GM19238 (cell line): ENCODE results near the gene TENM3.
"Not testable (repeated sequence)": the region's sequence is repeated elsewhere in the genome, so short reads cannot be mapped to it uniquely, and the experiment has no call there.

Source experiments
- DNase-seq: peaks from one replicate; pipeline ENCODE4 v3.0.0; 2011; ENCODE audit warnings: low spot score; ENCODE audit not compliant: insufficient read length

Gene TENM3

GRCh38 chr4:182227611-182228010 lies 15.6 kb upstream of the TENM3 start:
- DNase-seq: no peak

- DNase-seq: no peak
Observed at GRCh38 chr4:182228991-182229577, 14.1 kb upstream of the TENM3 start.

GRCh38 chr4:182230256-182230655 lies 12.9 kb upstream of the TENM3 start:
- no peak for DNase-seq

- no peak for DNase-seq
Observed at GRCh38 chr4:182231080-182231479, 12.1 kb upstream of the TENM3 start.

- no peak for DNase-seq
Observed at GRCh38 chr4:182231496-182231895, 11.7 kb upstream of the TENM3 start.

- no peak for DNase-seq
Observed at GRCh38 chr4:182233310-182234090, 9.7 kb upstream of the TENM3 start.

GRCh38 chr4:182235021-182235795 lies 8.0 kb upstream of the TENM3 start:
- DNase-seq: no peak

GRCh38 chr4:182236186-182236585 lies 7.0 kb upstream of the TENM3 start:
- no peak for DNase-seq

- DNase-seq: not testable (repeated sequence)
Observed at GRCh38 chr4:182237010-182237409, 6.2 kb upstream of the TENM3 start.

- no peak for DNase-seq
Observed at GRCh38 chr4:182238355-182238931, 4.8 kb upstream of the TENM3 start.

- no peak for DNase-seq
Observed at GRCh38 chr4:182240161-182241130, 2.8 kb upstream of the TENM3 start.

- not testable (repeated sequence) for DNase-seq
Observed at GRCh38 chr4:182242260-182242659, 942 bp upstream of the TENM3 start.

- no peak for DNase-seq
Observed at GRCh38 chr4:182242787-182243186, 415 bp upstream of the TENM3 start.

- DNase-seq: no peak
Observed at GRCh38 chr4:182245041-182245440, 1.8 kb downstream of the TENM3 start.

GRCh38 chr4:182245541-182246215 lies 2.5 kb downstream of the TENM3 start:
- no peak for DNase-seq

GRCh38 chr4:182246401-182247205 lies 3.4 kb downstream of the TENM3 start:
- no peak for DNase-seq

- DNase-seq: no peak
Observed at GRCh38 chr4:182248295-182248694, 5.1 kb downstream of the TENM3 start.

- DNase-seq: no peak
Observed at GRCh38 chr4:182250446-182250845, 7.2 kb downstream of the TENM3 start.

GRCh38 chr4:182251116-182251515 lies 7.9 kb downstream of the TENM3 start:
- DNase-seq: no peak
